WERI-Rb-1 (cell line): ENCODE data around the gene TECPR1.

Source experiments
- DNase-seq: peaks from one replicate; pipeline ENCODE4 v3.0.0-alpha.2; 2020
- H3K27ac ChIP-seq: fragments of 250-450 bp; sonication (Bioruptor Pico); 2 replicates; pipeline ENCODE4 v1.5.1; 2020; ENCODE audit warnings: mild to moderate bottlenecking, moderate library complexity
- H3K27me3 ChIP-seq: fragments of 250-450 bp; sonication (Bioruptor Pico); 2 replicates; pipeline ENCODE4 v1.5.1; 2021; ENCODE audit warnings: mild to moderate bottlenecking, low read depth, moderate library complexity; ENCODE audit not compliant: insufficient read depth, severe bottlenecking
- H3K36me3 ChIP-seq: fragments of 250-450 bp; sonication (Bioruptor Pico); 2 replicates; pipeline ENCODE4 v1.5.1; 2020; ENCODE audit warnings: mild to moderate bottlenecking, moderate library complexity
- H3K4me3 ChIP-seq: 2 replicates; pipeline ENCODE4 v1.5.1; 2011; ENCODE audit warnings: low read depth, mild to moderate bottlenecking, control low read depth, low read length
- H3K9me3 ChIP-seq: fragments of 250-450 bp; sonication (Bioruptor Pico); 2 replicates; pipeline ENCODE4 v1.5.1; 2021; ENCODE audit warnings: mild to moderate bottlenecking, moderate library complexity; ENCODE audit not compliant: severe bottlenecking
- TF ChIP-seq, protein P1 (sequence below): IDR thresholded peaks from 2 replicates; pipeline ENCODE4 v1.5.1; 2011; ENCODE audit warnings: low read depth, mild to moderate bottlenecking, control low read depth, inconsistent platforms, low read length

Gene TECPR1

DNA sequence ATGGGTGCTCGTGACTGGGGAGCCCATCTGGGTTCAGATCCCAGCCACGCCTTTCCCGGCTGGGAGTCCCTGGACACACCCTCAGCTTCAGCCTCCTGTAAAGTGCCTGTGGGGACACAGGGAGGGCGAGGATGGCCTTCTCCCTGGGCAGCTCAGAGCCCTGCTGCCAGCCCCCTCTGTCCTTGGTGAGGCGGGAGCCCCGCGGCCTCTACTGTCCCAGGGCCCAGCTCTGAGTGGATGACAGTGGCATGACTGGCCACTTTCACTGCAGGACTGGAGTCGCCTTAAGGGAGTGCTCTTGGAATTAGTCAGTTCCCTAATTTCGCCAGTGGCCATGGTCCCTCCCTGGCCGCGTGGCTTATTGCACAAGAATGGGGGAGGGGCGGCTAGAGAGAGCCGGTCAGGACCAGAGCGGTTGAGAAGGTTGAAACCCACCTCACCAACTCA, 34.1 kb upstream of the TECPR1 start:
- DNase-seq: no peak
- Histone ChIP-seq H3K9me3 (no peaks in the 10 kb centered on the region), H3K36me3 (peaks cover 47% of the 10 kb centered on the region), H3K27ac (no peak overlapping the region), H3K27me3 (no peaks in the 10 kb centered on the region), H3K4me3 (no peak overlapping the region)
- TF ChIP-seq, protein P1, sequence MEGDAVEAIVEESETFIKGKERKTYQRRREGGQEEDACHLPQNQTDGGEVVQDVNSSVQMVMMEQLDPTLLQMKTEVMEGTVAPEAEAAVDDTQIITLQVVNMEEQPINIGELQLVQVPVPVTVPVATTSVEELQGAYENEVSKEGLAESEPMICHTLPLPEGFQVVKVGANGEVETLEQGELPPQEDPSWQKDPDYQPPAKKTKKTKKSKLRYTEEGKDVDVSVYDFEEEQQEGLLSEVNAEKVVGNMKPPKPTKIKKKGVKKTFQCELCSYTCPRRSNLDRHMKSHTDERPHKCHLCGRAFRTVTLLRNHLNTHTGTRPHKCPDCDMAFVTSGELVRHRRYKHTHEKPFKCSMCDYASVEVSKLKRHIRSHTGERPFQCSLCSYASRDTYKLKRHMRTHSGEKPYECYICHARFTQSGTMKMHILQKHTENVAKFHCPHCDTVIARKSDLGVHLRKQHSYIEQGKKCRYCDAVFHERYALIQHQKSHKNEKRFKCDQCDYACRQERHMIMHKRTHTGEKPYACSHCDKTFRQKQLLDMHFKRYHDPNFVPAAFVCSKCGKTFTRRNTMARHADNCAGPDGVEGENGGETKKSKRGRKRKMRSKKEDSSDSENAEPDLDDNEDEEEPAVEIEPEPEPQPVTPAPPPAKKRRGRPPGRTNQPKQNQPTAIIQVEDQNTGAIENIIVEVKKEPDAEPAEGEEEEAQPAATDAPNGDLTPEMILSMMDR: no peak

GRCh38 chr7:98285157-98286092, 33.4 kb upstream of the TECPR1 start:
- no peak overlapping the region for H3K27ac ChIP-seq

DNA sequence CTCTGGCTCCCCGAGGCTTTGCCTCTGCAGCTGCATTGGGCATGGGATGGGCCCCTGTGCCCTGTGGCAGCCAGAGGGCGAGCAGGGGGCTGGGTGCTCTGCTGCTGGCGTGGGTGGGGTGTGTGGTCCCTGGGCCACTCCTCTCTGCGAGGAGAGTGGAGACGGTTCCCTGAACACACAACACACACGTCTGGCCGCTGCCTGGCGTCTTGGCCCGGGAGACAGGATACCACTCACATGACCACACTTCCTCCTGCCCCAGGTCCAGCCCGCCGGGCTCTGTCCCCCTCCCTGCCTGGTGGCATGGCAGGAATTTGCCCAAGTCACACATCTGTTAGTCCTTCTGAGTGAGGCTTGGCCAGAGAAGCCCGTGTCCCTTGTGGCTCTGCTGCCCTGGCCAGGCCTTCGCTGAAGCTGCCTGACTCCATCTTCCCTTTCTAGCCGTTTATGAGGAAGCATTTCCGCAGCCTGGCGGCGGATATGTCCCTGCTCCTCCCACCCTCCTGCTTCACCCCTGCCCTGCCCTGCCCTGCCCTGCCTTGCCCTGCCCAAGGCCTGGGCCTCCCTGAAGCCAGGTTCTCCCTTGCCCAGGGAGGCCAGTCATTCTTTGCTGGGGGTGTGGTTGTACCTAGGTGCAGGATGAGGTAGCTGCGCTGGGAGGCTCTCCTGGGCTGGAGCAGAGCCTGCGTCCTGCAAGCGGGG, 32.5 kb upstream of the TECPR1 start:
- DNase-seq: no peak
- Histone ChIP-seq H3K27ac (no peak overlapping the region), H3K27me3 (no peaks in the 10 kb centered on the region), H3K4me3 (no peak overlapping the region), H3K36me3 (peaks cover 44% of the 10 kb centered on the region), H3K9me3 (no peaks in the 10 kb centered on the region)
- TF ChIP-seq, protein P1: no peak

More at GRCh38 chr7:98285157-98286092, 33.4 kb upstream of the TECPR1 start:
- no peak for DNase-seq
- H3K4me3 ChIP-seq: no peak overlapping the region
- no peaks in the 10 kb centered on the region for H3K27me3 ChIP-seq
- peaks cover 47% of the 10 kb centered on the region for H3K36me3 ChIP-seq
- H3K9me3 ChIP-seq: no peaks in the 10 kb centered on the region
- TF ChIP-seq, protein P1: no peak

DNA sequence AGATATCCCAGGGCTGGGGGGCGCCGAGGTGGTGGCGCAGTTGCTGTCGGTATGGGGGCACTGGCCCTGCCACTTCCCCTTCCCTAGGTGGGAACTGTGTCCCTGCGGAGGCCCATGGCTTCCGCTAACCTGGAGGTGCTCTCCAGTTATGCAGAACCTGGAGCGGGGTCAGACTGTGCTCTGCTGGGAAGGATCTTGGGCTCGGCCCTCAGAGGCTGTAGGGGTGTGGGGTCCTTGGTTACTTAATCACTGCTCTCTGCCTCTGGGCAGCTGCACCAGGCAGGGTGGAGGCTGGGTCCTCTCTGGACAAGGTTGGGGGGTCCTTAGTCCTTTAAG, 31.8 kb upstream of the TECPR1 start:
- DNase-seq: no peak
- Histone ChIP-seq H3K36me3 (peaks cover 44% of the 10 kb centered on the region), H3K4me3 (no peak overlapping the region), H3K9me3 (no peaks in the 10 kb centered on the region), H3K27ac (no peak overlapping the region), H3K27me3 (no peaks in the 10 kb centered on the region)
- TF ChIP-seq, protein P1: no peak

GRCh38 chr7:98283127-98283886, 31.3 kb upstream of the TECPR1 start:
- TF ChIP-seq, protein P1: no peak
- Histone ChIP-seq H3K4me3 (no peak overlapping the region), H3K27me3 (no peaks in the 10 kb centered on the region), H3K36me3 (peaks cover 44% of the 10 kb centered on the region), H3K27ac (no peak overlapping the region; the same call in 1 of the 2 replicates), H3K9me3 (no peaks in the 10 kb centered on the region)
- no peak for DNase-seq
